ENCODE measurements around the gene BTBD19.
"Not testable (repeated sequence)": the region's sequence is repeated elsewhere in the genome, so short reads cannot be mapped to it uniquely, and the experiment has no call there.

The BTBD19 gene

DNA sequence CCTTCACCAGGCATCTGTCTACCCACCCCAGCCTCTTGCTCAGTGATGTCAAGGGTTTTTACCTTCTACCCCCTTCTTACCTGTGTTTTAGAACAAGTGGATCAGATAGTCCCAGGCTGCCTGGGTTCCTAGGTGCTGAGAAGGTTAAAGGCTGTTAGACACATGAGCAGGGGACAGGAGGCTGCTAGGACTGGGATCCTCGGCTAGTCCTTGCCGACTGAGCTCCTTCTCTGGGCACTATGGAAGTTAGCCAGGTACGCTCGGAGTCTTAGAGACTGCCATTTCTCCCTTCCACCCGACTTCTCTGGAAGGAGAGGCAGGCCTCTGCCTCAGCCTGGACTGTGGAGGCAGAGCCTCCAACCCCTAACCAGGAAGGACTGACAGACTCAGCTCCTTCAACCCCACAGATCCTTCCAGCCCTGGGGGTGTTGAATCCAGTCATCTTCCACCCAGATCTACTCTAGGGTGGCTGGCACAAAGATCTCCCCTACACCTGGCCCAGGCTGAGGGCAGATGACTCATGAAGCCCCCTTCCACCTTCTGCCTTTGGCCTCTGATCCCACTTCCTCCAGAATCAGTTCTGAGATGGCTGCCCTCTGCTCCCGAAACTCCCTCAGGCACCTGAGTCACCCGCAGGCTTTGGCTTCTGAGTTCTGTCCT is 1.5 kb upstream of the BTBD19 start, which contains the start of gene DYNLT4:
Gene DYNLT4 (minus strand): TSS at position 648 of the 660 bp plus-strand sequence. CDS start 683 bp downstream, outside the sequence.
- no peak for DNase-seq (ENCODE audit: low read depth)
- peak within 1 kb of the TSS; percentile 23 for H3K4me3 ChIP-seq (ENCODE audit: control insufficient read depth, low read depth, low read length)
- TF ChIP-seq, protein P1, sequence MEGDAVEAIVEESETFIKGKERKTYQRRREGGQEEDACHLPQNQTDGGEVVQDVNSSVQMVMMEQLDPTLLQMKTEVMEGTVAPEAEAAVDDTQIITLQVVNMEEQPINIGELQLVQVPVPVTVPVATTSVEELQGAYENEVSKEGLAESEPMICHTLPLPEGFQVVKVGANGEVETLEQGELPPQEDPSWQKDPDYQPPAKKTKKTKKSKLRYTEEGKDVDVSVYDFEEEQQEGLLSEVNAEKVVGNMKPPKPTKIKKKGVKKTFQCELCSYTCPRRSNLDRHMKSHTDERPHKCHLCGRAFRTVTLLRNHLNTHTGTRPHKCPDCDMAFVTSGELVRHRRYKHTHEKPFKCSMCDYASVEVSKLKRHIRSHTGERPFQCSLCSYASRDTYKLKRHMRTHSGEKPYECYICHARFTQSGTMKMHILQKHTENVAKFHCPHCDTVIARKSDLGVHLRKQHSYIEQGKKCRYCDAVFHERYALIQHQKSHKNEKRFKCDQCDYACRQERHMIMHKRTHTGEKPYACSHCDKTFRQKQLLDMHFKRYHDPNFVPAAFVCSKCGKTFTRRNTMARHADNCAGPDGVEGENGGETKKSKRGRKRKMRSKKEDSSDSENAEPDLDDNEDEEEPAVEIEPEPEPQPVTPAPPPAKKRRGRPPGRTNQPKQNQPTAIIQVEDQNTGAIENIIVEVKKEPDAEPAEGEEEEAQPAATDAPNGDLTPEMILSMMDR (conservative IDR thresholded peaks at IDR 0.05; ENCODE audit: control insufficient read depth, insufficient read depth, low read depth, low read length): no peak

DNA sequence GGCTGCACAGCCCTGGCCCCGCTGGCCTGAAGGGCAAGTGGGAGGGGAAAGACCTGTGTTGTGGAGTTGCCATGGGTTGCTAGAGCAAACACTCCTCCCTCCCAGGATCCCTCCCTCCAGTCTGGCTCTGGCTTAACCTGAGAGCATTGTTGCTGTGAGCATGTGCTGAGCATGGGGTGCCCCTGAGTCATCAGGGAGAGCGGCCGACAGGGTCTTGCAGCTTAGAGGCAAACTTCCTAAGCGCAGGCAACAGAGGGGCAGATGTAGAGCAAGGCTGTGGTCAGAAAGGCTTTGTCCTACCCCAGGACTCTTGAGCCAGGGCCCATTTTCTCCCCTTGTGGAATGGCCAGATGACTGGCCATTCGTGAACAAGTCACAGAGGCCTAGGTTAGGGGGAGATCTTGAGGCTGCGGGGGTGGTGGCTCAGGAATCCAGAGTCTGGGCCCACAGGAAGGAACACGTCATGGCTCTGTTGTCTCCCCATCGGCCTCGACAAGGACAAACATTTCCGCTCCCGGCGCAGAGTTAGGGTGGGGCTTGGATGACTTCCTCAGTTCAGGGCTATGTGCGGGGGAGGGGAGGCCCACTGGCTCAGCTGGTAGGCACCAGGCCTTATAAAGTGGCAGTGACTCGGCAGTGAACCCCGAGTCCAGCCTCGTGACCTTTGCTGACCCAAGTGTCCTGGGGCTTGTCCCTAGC is 810 bp upstream of the BTBD19 start:
- TF ChIP-seq, protein P1 (conservative IDR thresholded peaks at IDR 0.05; ENCODE audit: control insufficient read depth, insufficient read depth, low read depth, low read length): no peak
- H3K4me3 ChIP-seq (ENCODE audit: control insufficient read depth, low read depth, low read length): no peak overlapping the region

GRCh38 chr1:44808938-44809917 is 905 bp downstream of the BTBD19 start:
- peak overlapping the region; percentile 42 for H3K4me3 ChIP-seq (ENCODE audit: control insufficient read depth, low read depth, low read length)
- TF ChIP-seq, protein P1 (conservative IDR thresholded peaks at IDR 0.05; ENCODE audit: control insufficient read depth, insufficient read depth, low read depth, low read length): peak; percentile 12
- DNase-seq (ENCODE audit: low read depth): peak; percentile 85

More for the DNA sequence above, 810 bp upstream of the BTBD19 start:
- DNase-seq (ENCODE audit: low read depth): peak; percentile 100

GRCh38 chr1:44810101-44810761 is 1.9 kb downstream of the BTBD19 start:
- no peak overlapping the region for H3K4me3 ChIP-seq (ENCODE audit: control insufficient read depth, low read depth, low read length)
- TF ChIP-seq, protein P1 (conservative IDR thresholded peaks at IDR 0.05; ENCODE audit: control insufficient read depth, insufficient read depth, low read depth, low read length): no peak
- DNase-seq (ENCODE audit: low read depth): no peak

GRCh38 chr1:44810762-44811105 is 2.4 kb downstream of the BTBD19 start:
- H3K4me3 ChIP-seq (ENCODE audit: control insufficient read depth, low read depth, low read length); DNase-seq (ENCODE audit: low read depth): not testable (repeated sequence)

DNA sequence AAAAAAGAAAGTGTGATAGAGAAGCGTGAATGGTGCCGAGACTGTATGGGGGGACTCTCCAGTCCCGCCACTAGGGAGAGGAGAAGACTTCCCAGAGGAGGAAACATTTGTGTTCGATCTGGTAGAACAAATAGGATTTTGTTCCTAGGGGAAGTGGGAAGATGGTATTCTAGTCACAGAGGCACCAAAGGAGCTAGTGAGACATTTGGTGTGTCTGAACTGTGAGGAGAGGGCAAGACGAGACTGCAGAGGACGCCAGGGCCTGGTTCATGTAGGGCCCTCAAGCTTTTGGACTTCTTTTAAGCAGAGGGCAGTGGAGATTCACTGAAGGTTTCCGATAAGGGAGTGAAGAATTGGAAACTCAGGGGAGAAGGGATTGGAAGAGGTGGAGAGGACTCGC is 2.9 kb downstream of the BTBD19 start:
- H3K4me3 ChIP-seq (ENCODE audit: control insufficient read depth, low read depth, low read length): no peak overlapping the region
- TF ChIP-seq, protein P1 (conservative IDR thresholded peaks at IDR 0.05; ENCODE audit: control insufficient read depth, insufficient read depth, low read depth, low read length): no peak
- no peak for DNase-seq (ENCODE audit: low read depth)
